OCI-LY1 (cell line): ENCODE data around the gene PAEP.

Experiments
- CTCF ChIP-seq: fragments of 200-600 bp; sonication (generic), shearing (Covaris generic); IDR thresholded peaks from 2 replicates; pipeline ENCODE4 v1.5.1; 2017; ENCODE audit warnings: mild to moderate bottlenecking, antibody characterized with exemption, low read length, moderate library complexity, mixed read lengths
- EZH2 ChIP-seq: fragments of 200-600 bp; sonication (generic), shearing (Covaris generic); IDR thresholded peaks from 2 replicates; pipeline ENCODE4 v1.8.0; 2017; ENCODE audit warnings: borderline replicate concordance, mixed run types, mild to moderate bottlenecking, antibody characterized with exemption, low read length, moderate library complexity, mixed read lengths

GRCh38 chr9:135582966-135583687, 21.6 kb downstream of the PAEP start:
- TF ChIP-seq CTCF (no peak), EZH2 (no peak)
